SK-N-MC (cell line): Measurements from ENCODE around the gene FCRLB.

Experiments used
- EZH2 ChIP-seq: fragments of 200-600 bp; sonication (generic); IDR thresholded peaks from one replicate; pipeline ENCODE4 v1.6.1; 2017; ENCODE audit warnings: antibody characterized with exemption
- FOXP2 ChIP-seq: optimal IDR thresholded peaks from 2 replicates; pipeline ENCODE3; 2011; ENCODE audit warnings: mild to moderate bottlenecking, moderate library complexity; ENCODE audit not compliant: insufficient read depth; ENCODE audit errors: extremely low read length, control extremely low read depth
- POLR2AphosphoS5 ChIP-seq: IDR thresholded peaks from 2 replicates; pipeline ENCODE4 v1.6.1; 2012; ENCODE audit warnings: mild to moderate bottlenecking, low read depth, low read length, borderline replicate concordance

DNA sequence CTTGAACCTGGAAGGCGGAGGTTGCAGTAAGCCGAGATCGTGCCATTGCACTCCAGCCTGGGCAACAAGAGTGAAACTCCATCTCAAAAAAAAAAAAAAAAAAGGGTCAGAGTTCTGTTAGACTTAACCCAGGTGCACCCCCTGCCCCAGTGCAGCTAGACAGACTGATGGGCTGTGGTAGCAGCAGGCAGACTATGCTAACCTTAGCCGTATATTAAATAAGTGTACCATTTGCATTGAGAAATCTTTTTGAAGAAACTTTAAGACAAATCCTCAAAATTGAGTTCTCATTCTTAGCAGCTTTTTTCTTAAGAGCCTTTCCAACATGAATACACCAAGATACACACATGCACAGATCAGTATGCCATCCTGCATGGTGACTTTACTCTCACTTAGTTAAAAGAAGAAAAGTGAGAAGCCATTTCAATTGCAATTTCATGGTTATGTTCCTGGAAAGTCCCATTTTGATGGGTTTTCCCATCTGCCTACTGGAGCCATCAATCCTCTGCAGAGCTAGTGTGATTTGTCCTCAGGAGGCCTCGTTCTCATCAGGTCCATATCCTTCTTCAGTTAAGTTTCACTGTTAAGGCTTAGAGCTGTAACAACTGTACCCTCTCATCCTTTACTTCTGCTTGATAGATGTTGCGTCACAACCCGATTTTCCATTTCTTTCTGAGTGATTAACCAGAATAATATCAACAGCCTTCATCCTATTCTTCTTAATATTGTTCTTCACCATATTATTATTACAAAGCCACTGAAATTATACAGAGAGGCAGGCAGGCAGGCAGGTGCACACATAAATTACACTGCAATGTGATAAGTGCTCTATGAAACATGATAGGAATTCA lies 7.3 kb downstream of the FCRLB start:
- TF ChIP-seq EZH2 (no peak), POLR2AphosphoS5 (no peak), FOXP2 (no peak)
